ENCODE results near the gene LMAN1. TPM values are rescaled to one million over a fixed set of nuclear protein-coding genes. Genes with fewer than 3 reads are reported as not detected.

LMAN1 gene
- total and polyA plus RNA-seq, 2 of the 13 experiments (the other 11 are each of a cell fraction or from before 2014, with no cell fraction given), result 127 to 131 TPM

GRCh38 chr18:59358712-59359575 lies at the start of gene LMAN1 (continued):
- peak; percentile 22; the same call in 1 of the 3 replicates for TF ChIP-seq MXI1 (IDR thresholded peaks at IDR 0.05; ENCODE audit: borderline replicate concordance, low read depth, low read length)
- no peak for TF ChIP-seq ZNF775 (CRISPR knock-in tag; IDR thresholded peaks at IDR 0.05; ENCODE audit: borderline replicate concordance)
- TF ChIP-seq ZNF576 (CRISPR knock-in tag; IDR thresholded peaks at IDR 0.05), result 0 out of 2 replicates have a peak, but pooled peaks have one; percentile 39
- TF ChIP-seq ZNF589 (CRISPR knock-in tag; conservative IDR thresholded peaks at IDR 0.05), result no peak
- no peak for TF ChIP-seq ATF7 (IDR thresholded peaks at IDR 0.05)
- TF ChIP-seq ATF7 (CRISPR knock-in tag; IDR thresholded peaks at IDR 0.05), result no peak
- no peak; the same call in 1 of the 2 replicates for TF ChIP-seq RNF2 (conservative IDR thresholded peaks at IDR 0.05; ENCODE audit: low read depth)
- TF ChIP-seq LRRFIP1 (CRISPR knock-in tag; conservative IDR thresholded peaks at IDR 0.05), result no peak
- TF ChIP-seq SRSF1 (optimal IDR thresholded peaks at IDR 0.05; ENCODE audit: low read depth, low read length), result peak; percentile 72
- peak; percentile 69; the same call in 1 of the 2 replicates for TF ChIP-seq CAMTA2 (CRISPR knock-in tag; IDR thresholded peaks at IDR 0.05; ENCODE audit: borderline replicate concordance)
- no peak for TF ChIP-seq TCF7L2 (IDR thresholded peaks at IDR 0.05; ENCODE audit: low read depth, low read length)
- TF ChIP-seq ZNF512 (CRISPR knock-in tag; IDR thresholded peaks at IDR 0.05), result no peak
- no peak for TF ChIP-seq ZFP62 (CRISPR knock-in tag; IDR thresholded peaks at IDR 0.05)
- TF ChIP-seq REPIN1 (CRISPR knock-in tag; IDR thresholded peaks at IDR 0.05; ENCODE audit: borderline replicate concordance, low read depth), result peak; percentile 53; the same call in 1 of the 2 replicates
- peak; percentile 34; the same call in 1 of the 2 replicates for TF ChIP-seq ZNF124 (CRISPR knock-in tag; IDR thresholded peaks at IDR 0.05)
- no peak for TF ChIP-seq HHEX (CRISPR knock-in tag; IDR thresholded peaks at IDR 0.05)
- TF ChIP-seq CSRNP2 (CRISPR knock-in tag; conservative IDR thresholded peaks at IDR 0.05; ENCODE audit: low read depth), result no peak
- TF ChIP-seq PHB2 (IDR thresholded peaks at IDR 0.05; ENCODE audit: partially characterized antibody), result no peak
- no peak for TF ChIP-seq ZNF737 (CRISPR knock-in tag; IDR thresholded peaks at IDR 0.05; ENCODE audit: borderline replicate concordance)
- no peak for TF ChIP-seq ZNF136 (CRISPR knock-in tag; IDR thresholded peaks at IDR 0.05; ENCODE audit: low read depth)
- TF ChIP-seq CBX1 (IDR thresholded peaks at IDR 0.05; ENCODE audit: low read depth), result peak; percentile 17
- peak; percentile 51; the same call in 1 of the 2 replicates for TF ChIP-seq IRF2 (CRISPR knock-in tag; IDR thresholded peaks at IDR 0.05)
- TF ChIP-seq ZNF558 (CRISPR knock-in tag; IDR thresholded peaks at IDR 0.05; ENCODE audit: borderline replicate concordance), result no peak; the same call in 1 of the 2 replicates
- TF ChIP-seq TBP (CRISPR knock-in tag; IDR thresholded peaks at IDR 0.05), result no peak
- peak; percentile 72; the same call in 1 of the 2 replicates for TF ChIP-seq ZNF335 (CRISPR knock-in tag; IDR thresholded peaks at IDR 0.05)
